ENCODE data around the gene ANKRD65. TPM values are rescaled to one million over a fixed set of nuclear protein-coding genes. Genes with fewer than 3 reads are reported as not detected.

The ANKRD65 gene
- total and polyA plus RNA-seq, 2 donors (not counting 3 experiments of a cell fraction or from before 2014, with no cell fraction given): 0.15 to 0.38 TPM

DNA sequence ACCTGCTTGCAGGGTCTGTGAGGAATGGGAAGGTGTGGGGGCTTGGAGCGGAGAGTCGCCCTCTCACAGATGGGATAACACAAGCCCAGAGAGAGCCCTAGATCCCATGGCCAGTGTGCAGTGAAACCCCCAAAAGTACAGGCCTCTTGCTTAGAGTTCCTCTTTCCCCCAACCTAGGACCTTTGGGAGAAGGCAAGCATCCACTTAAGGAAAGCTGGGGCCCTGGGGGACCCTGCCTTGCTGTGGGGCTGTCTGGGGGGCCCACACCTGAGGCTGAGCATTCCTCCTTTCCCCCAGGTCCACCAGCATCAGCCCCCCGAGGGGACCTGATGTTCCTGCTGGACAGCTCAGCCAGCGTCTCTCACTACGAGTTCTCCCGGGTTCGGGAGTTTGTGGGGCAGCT is 15.6 kb upstream of the ANKRD65 start:
- peaks cover 13% of the 10 kb centered on the region for H3K4me1 ChIP-seq (ENCODE audit: control insufficient read depth, extremely low read depth, insufficient read depth, low read length)
- H3K79me2 ChIP-seq (ENCODE audit: control insufficient read depth, insufficient read depth, low read length): no peaks in the 10 kb centered on the region
- no peak overlapping the region for H3K4me2 ChIP-seq (ENCODE audit: insufficient read depth, low read length)
- H3K9me3 ChIP-seq (replicated peaks; ENCODE audit: control insufficient read depth, insufficient read depth, low read length): no peaks in the 10 kb centered on the region
- intact Hi-C loops (cut with micrococcal nuclease): no loop called here
- H3K4me3 ChIP-seq (replicated peaks in 1 of 3; ENCODE audit: insufficient read depth in 1 of 3, low read depth in 1 of 3, low read length in 3 of 3): no peak overlapping the region
- H3K9ac ChIP-seq (replicated peaks; ENCODE audit: extremely low read depth, insufficient read depth, low read length): no peak overlapping the region
- no peaks in the 10 kb centered on the region for H3K36me3 ChIP-seq (ENCODE audit: control insufficient read depth in 2 of 2, extremely low read depth in 1 of 2, insufficient read depth in 2 of 2, low read length in 2 of 2)
- dilution Hi-C loops (cut with MboI; ENCODE audit: extremely low pct_ligation_motif_present, low sequenced_read_pairs): no loop called here
- FAIRE-seq (no peak), DNase-seq (ENCODE audit: low read depth, low spot score) (no peak)
- ChIA-PET POLR2A (no interaction called here), CTCF (no interaction called here)
- H3K27ac ChIP-seq (ENCODE audit: insufficient read depth, low read depth, low read length): no peak overlapping the region
- no peaks in the 10 kb centered on the region for H4K20me1 ChIP-seq (replicated peaks; ENCODE audit: control insufficient read depth, extremely low read depth, insufficient read depth, low read length)
- no peak for TF ChIP-seq POLR2A (IDR thresholded peaks at IDR 0.05; ENCODE audit: low read depth, low read length)
- H3K27me3 ChIP-seq (ENCODE audit: control insufficient read depth in 2 of 2, insufficient read depth in 2 of 2, low read length in 2 of 2): no peaks in the 10 kb centered on the region
- no peak overlapping the region for H2AFZ ChIP-seq (ENCODE audit: low read depth, low read length)
- BruUV-seq (replicated peaks): no TSS peak
- no peaks in the 10 kb centered on the region for H3K9me1 ChIP-seq (replicated peaks; ENCODE audit: control insufficient read depth, extremely low read depth, insufficient read depth, low read length)

DNA sequence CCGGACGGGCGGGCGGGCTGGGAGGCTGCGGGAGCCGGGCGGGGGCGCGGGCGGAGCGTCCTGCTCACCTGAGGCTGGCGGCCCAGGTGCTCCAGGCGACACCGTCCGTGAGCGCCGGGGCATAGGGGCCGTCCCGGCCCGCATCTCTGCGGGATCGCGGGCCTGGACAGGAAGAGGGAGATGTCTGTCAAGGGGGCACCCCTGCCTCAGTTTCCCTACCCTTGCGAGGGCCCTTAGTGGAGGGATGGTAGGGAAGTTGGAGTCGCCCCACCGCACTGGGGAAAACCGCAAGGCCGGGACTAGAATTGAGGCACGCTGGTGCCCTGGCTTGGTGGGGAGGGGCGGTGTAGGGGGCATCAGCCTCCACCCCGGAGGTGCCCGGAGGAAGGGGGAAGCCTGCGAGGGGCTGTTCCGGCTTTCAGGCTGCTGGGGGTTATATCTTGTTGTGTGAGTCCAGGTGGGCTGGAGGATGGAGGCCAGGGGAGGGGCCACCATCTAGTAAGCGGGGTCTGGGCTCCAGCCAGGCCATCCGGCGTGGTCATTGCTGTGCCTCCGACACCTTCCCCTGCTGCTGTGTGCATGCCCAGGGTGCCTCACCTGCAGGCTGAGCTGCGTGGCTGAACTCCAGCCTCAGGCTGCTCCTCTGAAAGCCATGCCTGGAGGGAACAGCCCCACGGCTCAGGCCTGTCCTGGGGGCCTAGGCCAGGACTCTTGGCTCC is 15.0 kb upstream of the ANKRD65 start:
- Histone ChIP-seq H3K9me1 (replicated peaks; ENCODE audit: control insufficient read depth, extremely low read depth, insufficient read depth, low read length) (no peaks in the 10 kb centered on the region), H3K36me3 (ENCODE audit: control insufficient read depth in 2 of 2, extremely low read depth in 1 of 2, insufficient read depth in 2 of 2, low read length in 2 of 2) (no peaks in the 10 kb centered on the region), H3K4me1 (ENCODE audit: control insufficient read depth, extremely low read depth, insufficient read depth, low read length) (peaks cover 13% of the 10 kb centered on the region), H3K27me3 (ENCODE audit: control insufficient read depth in 2 of 2, insufficient read depth in 2 of 2, low read length in 2 of 2) (no peaks in the 10 kb centered on the region), H3K9me3 (replicated peaks; ENCODE audit: control insufficient read depth, insufficient read depth, low read length) (no peaks in the 10 kb centered on the region), H3K4me2 (ENCODE audit: insufficient read depth, low read length) (no peak overlapping the region), H3K27ac (ENCODE audit: insufficient read depth, low read depth, low read length) (no peak overlapping the region), H3K9ac (replicated peaks; ENCODE audit: extremely low read depth, insufficient read depth, low read length) (no peak overlapping the region), H3K79me2 (ENCODE audit: control insufficient read depth, insufficient read depth, low read length) (no peaks in the 10 kb centered on the region), H3K4me3 (replicated peaks in 1 of 3; ENCODE audit: insufficient read depth in 1 of 3, low read depth in 1 of 3, low read length in 3 of 3) (peak overlapping the region in 1 of 3 experiments; percentile 25), H4K20me1 (replicated peaks; ENCODE audit: control insufficient read depth, extremely low read depth, insufficient read depth, low read length) (no peaks in the 10 kb centered on the region), H2AFZ (ENCODE audit: low read depth, low read length) (no peak overlapping the region)
- ChIA-PET POLR2A (no interaction called here), CTCF (no interaction called here)
- FAIRE-seq (no peak), DNase-seq (ENCODE audit: low read depth, low spot score) (no peak)
- intact Hi-C loops (cut with micrococcal nuclease) (no loop called here), dilution Hi-C loops (cut with MboI; ENCODE audit: extremely low pct_ligation_motif_present, low sequenced_read_pairs) (no loop called here)
- BruUV-seq (replicated peaks): no TSS peak
- TF ChIP-seq EZH2 (IDR thresholded peaks at IDR 0.05; ENCODE audit: borderline replicate concordance, low read depth, low read length, severe bottlenecking) (no peak), POLR2AphosphoS5 (IDR thresholded peaks at IDR 0.05; ENCODE audit: insufficient read depth, low read depth, low read length) (no peak), GATA2 (IDR thresholded peaks at IDR 0.05; ENCODE audit: insufficient read depth, insufficient read length, low read depth, low read length) (no peak), FOS (IDR thresholded peaks at IDR 0.05; ENCODE audit: borderline replicate concordance, insufficient read depth, low read length) (no peak), MYC (IDR thresholded peaks at IDR 0.05; ENCODE audit: low read depth, low read length) (no peak)
- TF ChIP-seq, protein P1, sequence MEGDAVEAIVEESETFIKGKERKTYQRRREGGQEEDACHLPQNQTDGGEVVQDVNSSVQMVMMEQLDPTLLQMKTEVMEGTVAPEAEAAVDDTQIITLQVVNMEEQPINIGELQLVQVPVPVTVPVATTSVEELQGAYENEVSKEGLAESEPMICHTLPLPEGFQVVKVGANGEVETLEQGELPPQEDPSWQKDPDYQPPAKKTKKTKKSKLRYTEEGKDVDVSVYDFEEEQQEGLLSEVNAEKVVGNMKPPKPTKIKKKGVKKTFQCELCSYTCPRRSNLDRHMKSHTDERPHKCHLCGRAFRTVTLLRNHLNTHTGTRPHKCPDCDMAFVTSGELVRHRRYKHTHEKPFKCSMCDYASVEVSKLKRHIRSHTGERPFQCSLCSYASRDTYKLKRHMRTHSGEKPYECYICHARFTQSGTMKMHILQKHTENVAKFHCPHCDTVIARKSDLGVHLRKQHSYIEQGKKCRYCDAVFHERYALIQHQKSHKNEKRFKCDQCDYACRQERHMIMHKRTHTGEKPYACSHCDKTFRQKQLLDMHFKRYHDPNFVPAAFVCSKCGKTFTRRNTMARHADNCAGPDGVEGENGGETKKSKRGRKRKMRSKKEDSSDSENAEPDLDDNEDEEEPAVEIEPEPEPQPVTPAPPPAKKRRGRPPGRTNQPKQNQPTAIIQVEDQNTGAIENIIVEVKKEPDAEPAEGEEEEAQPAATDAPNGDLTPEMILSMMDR (IDR thresholded peaks at IDR 0.05; ENCODE audit: extremely low read depth in 1 of 2, insufficient read depth in 1 of 2, low read depth in 1 of 2, low read length in 2 of 2): no peak
